HG02885 (cell line): ENCODE results near the gene USE1.

Experiments
- ATAC-seq: cut with Tn5 transposase; IDR thresholded peaks from one replicate; pipeline ENCODE4 v1.9.1; 2021; ENCODE audit warnings: mild to moderate bottlenecking; ENCODE audit not compliant: unreplicated experiment, poor library complexity

The USE1 gene

GRCh38 chr19:17254636-17255035 lies 39.5 kb downstream of the USE1 start:
- ATAC-seq, result no peak

- ATAC-seq, result no peak
Observed at GRCh38 chr19:17255150-17255621, 40.0 kb downstream of the USE1 start.

- ATAC-seq, result no peak
Observed at GRCh38 chr19:17256130-17256529, 41.0 kb downstream of the USE1 start.

GRCh38 chr19:17259118-17259780 lies 44.1 kb downstream of the USE1 start:
- no peak for ATAC-seq

- ATAC-seq, result no peak
Observed at GRCh38 chr19:17259934-17260333, 44.8 kb downstream of the USE1 start.

- ATAC-seq, result peak; percentile 75
Observed at GRCh38 chr19:17260842-17261325, 45.7 kb downstream of the USE1 start.

- no peak for ATAC-seq
Observed at GRCh38 chr19:17262557-17262956, 47.4 kb downstream of the USE1 start.

- ATAC-seq, result no peak
Observed at GRCh38 chr19:17263712-17264640, 48.8 kb downstream of the USE1 start.

- no peak for ATAC-seq
Observed at GRCh38 chr19:17264641-17264979, 49.5 kb downstream of the USE1 start, which contains the start of gene USHBP1. TSS of gene USHBP1 (minus strand) at chr19:17264745. CDS start at chr19:17264299, 446 bp downstream.

GRCh38 chr19:17266026-17266425 lies 50.9 kb downstream of the USE1 start:
- ATAC-seq, result no peak

GRCh38 chr19:17266589-17266974 lies 51.4 kb downstream of the USE1 start:
- no peak for ATAC-seq

GRCh38 chr19:17266975-17267788 lies 52.0 kb downstream of the USE1 start, which contains the start of gene BABAM1:
TSS of gene BABAM1 (plus strand) at chr19:17267443. CDS start at chr19:17268807, 1,364 bp downstream.
- peak; percentile 93 for ATAC-seq

GRCh38 chr19:17268754-17269153 lies 53.6 kb downstream of the USE1 start:
- ATAC-seq, result no peak
